ENCODE results near the gene EPHA8. TPM values are rescaled to one million over a fixed set of nuclear protein-coding genes. Genes with fewer than 3 reads are reported as not detected.

Gene EPHA8
- total RNA-seq, 1 donor from 2014 or later, result 0.24 TPM

DNA sequence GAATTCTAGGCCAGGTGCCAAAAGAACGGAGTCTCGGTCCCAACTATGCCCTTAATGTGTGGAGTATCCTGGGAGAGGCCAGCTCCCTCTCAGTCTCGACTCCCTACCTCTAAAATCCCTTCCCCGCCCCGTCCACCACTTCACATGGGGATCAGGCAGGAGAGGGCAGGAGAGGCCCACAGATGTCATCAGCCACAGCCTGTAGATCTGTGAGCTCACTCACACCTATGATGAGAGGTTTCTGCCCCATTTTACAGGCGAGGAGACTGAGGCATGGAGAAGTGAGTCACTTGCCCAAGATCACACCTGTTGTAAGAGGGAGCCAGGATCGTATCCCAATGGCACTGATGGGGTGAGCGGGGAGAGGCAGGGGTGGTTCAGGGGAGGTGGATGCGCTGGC is 20.4 kb upstream of the EPHA8 start:
- Mint-ChIP-seq H3K27me3 (peaks cover 41% of the 10 kb centered on the region), H3K9me3 (ENCODE audit: low read depth) (no peaks in the 10 kb centered on the region), H3K4me1 (ENCODE audit: low read depth) (no peaks in the 10 kb centered on the region), H3K4me3 (ENCODE audit: low read depth) (no peak overlapping the region), H3K36me3 (ENCODE audit: insufficient read depth) (no peaks in the 10 kb centered on the region), H3K27ac (no peak overlapping the region)
- no peak for DNase-seq (ENCODE audit: low spot score, unreplicated experiment)
- TF ChIP-seq, protein P1, sequence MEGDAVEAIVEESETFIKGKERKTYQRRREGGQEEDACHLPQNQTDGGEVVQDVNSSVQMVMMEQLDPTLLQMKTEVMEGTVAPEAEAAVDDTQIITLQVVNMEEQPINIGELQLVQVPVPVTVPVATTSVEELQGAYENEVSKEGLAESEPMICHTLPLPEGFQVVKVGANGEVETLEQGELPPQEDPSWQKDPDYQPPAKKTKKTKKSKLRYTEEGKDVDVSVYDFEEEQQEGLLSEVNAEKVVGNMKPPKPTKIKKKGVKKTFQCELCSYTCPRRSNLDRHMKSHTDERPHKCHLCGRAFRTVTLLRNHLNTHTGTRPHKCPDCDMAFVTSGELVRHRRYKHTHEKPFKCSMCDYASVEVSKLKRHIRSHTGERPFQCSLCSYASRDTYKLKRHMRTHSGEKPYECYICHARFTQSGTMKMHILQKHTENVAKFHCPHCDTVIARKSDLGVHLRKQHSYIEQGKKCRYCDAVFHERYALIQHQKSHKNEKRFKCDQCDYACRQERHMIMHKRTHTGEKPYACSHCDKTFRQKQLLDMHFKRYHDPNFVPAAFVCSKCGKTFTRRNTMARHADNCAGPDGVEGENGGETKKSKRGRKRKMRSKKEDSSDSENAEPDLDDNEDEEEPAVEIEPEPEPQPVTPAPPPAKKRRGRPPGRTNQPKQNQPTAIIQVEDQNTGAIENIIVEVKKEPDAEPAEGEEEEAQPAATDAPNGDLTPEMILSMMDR (IDR thresholded peaks at IDR 0.05; ENCODE audit: unreplicated experiment), result no peak

DNA sequence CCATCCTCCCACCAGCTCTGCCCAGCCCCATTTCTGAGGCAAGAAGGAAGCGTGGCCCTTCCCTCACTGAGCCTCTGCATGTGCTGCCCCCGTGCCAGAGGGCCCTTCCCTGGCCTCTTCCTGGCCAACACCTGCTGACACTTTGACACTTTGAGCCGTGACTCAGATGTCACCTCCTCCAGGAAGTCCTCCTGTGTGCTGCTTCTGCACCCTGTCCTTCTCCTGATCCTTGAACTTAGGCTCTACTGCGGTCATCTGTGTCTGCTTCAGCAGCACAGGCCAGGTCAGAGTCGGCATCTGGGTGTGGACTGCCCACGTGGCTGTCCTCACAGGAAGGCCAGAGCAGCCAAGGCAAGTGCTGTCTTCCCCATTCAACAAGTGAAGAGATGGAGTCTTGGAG is 19.6 kb upstream of the EPHA8 start:
- Mint-ChIP-seq H3K4me3 (ENCODE audit: low read depth) (no peak overlapping the region), H3K9me3 (ENCODE audit: low read depth) (no peaks in the 10 kb centered on the region), H3K4me1 (ENCODE audit: low read depth) (no peaks in the 10 kb centered on the region), H3K36me3 (ENCODE audit: insufficient read depth) (no peaks in the 10 kb centered on the region), H3K27ac (no peak overlapping the region), H3K27me3 (peaks cover 49% of the 10 kb centered on the region)
- no peak for DNase-seq (ENCODE audit: low spot score, unreplicated experiment)
- TF ChIP-seq, protein P1 (IDR thresholded peaks at IDR 0.05; ENCODE audit: unreplicated experiment), result no peak

DNA sequence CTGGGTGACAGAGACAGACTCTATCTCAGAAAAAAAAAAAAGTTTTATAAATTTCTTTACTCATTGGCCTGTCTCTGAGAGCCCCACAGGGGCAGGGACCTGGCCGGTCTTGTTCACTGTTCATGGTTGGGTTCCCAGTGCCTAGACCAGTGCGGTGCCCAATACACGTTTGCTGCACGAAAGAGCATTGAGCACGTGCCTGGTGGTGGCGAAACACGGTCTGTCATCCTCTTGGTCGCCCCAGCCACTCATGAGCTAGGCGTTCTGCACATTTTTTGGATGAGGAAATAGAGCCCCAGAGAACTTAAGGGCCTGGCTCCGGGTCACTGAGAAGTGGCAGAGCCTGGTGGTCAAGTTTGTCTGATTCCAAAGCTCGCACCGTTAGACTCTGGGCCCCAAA is 18.7 kb upstream of the EPHA8 start:
- no peaks in the 10 kb centered on the region for H3K4me1 Mint-ChIP-seq (ENCODE audit: low read depth)

DNA sequence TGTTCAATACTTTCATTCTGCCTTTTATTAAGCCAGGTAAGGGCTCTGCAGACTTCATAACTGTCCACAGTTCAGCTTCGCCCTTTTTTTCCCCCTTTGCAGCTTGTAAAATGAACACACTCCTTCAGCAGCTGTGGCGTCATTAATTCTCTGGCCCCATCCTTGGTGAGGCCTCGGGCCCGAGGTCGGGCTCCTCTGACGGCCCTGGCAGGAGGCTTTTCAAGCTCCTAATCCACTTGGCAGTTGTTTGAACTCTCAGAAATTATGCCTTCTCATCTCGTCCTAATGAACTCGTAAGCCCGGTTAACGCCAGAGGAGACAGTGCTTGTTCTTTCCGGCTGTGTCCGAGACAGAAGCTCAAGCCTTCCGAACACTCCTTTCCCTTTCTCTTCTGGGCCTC is 18.1 kb upstream of the EPHA8 start:
- peaks cover 57% of the 10 kb centered on the region for H3K27me3 Mint-ChIP-seq
- no peaks in the 10 kb centered on the region for H3K4me1 Mint-ChIP-seq (ENCODE audit: low read depth)
- no peaks in the 10 kb centered on the region for H3K9me3 Mint-ChIP-seq (ENCODE audit: low read depth)
- no peak overlapping the region for H3K4me3 Mint-ChIP-seq (ENCODE audit: low read depth)
- H3K27ac Mint-ChIP-seq, result no peak overlapping the region
- TF ChIP-seq, protein P1 (IDR thresholded peaks at IDR 0.05; ENCODE audit: unreplicated experiment), result no peak
- no peaks in the 10 kb centered on the region for H3K36me3 Mint-ChIP-seq (ENCODE audit: insufficient read depth)
- DNase-seq (ENCODE audit: low spot score, unreplicated experiment), result no peak

More for the DNA sequence above, 18.7 kb upstream of the EPHA8 start:
- Mint-ChIP-seq H3K4me3 (ENCODE audit: low read depth) (no peak overlapping the region), H3K36me3 (ENCODE audit: insufficient read depth) (no peaks in the 10 kb centered on the region), H3K9me3 (ENCODE audit: low read depth) (no peaks in the 10 kb centered on the region), H3K27me3 (peaks cover 54% of the 10 kb centered on the region), H3K27ac (no peak overlapping the region)
- no peak for DNase-seq (ENCODE audit: low spot score, unreplicated experiment)
- TF ChIP-seq, protein P1 (IDR thresholded peaks at IDR 0.05; ENCODE audit: unreplicated experiment), result no peak

DNA sequence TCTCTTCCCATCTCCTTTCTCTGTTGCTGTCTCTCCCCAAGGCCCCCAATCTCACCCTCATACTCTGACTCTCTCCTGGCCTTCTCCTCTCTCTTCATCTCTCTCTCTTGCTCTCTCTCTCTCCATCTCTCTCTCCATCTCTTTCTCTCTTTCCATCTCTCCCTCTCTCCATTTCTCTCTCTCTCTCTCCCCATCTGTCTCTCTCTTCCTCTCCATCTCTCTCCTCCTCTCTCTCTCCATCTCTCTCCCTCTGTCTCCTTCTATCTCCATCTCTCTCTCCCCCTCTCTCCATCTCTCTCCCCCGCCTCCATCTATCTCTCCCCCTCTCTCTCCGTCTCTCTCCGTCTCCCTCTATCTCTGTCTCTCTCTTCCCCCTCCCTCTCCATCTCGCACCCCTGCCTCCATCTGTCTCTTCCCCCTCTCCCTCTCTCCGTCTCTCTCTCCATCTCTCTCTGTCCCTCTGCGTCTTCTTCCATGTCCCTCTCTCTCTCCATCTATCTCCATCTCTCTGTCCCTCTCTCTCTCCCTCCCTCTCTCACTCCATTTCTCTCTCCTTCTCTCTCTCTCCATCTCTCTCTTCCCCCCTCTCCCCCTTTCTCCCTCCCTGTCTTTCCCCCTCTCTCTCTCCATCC is 16.0 kb upstream of the EPHA8 start:
- Mint-ChIP-seq H3K27me3 (peaks cover 73% of the 10 kb centered on the region), H3K4me1 (ENCODE audit: low read depth) (no peaks in the 10 kb centered on the region), H3K36me3 (ENCODE audit: insufficient read depth) (no peaks in the 10 kb centered on the region), H3K9me3 (ENCODE audit: low read depth) (no peaks in the 10 kb centered on the region), H3K27ac (no peak overlapping the region), H3K4me3 (ENCODE audit: low read depth) (no peak overlapping the region)
- DNase-seq (ENCODE audit: low spot score, unreplicated experiment), result no peak
- TF ChIP-seq, protein P1 (IDR thresholded peaks at IDR 0.05; ENCODE audit: unreplicated experiment), result no peak
